K562 (cell line): Measurements from ENCODE around the gene UCP3.

ENCODE experiments used
- SMARCA5 ChIP-seq: fragments of 450-650 bp; IDR thresholded peaks from 2 replicates; pipeline ENCODE4 v1.6.1; 2016
- ZFP30 ChIP-seq: fragments of 250-450 bp; sonication (Bioruptor Pico); IDR thresholded peaks from 2 replicates; pipeline ENCODE4 v1.8.0; 2022; ENCODE audit warnings: moderate library complexity, mild to moderate bottlenecking, inconsistent platforms, borderline replicate concordance
- ZNF12 ChIP-seq: sonication (generic); formaldehyde crosslinking; IDR thresholded peaks from 2 replicates; pipeline ENCODE4 v1.4.0; 2020; ENCODE audit warnings: mild to moderate bottlenecking, missing genetic modification reagents
- TF ChIP-seq, protein P1 (sequence below): sonication (generic); formaldehyde crosslinking; IDR thresholded peaks from 2 replicates; pipeline ENCODE4 v1.8.0; 2022; ENCODE audit warnings: mild to moderate bottlenecking, missing genetic modification reagents
- TF ChIP-seq, protein P2 (sequence below), 3 experiments: IDR thresholded peaks in 2 of 3; conservative IDR thresholded peaks in 1 of 3; 2 replicates each; pipeline ENCODE4 v1.5.1; 2011 to 2012; ENCODE audit warnings: low read length in 3 of 3, mild to moderate bottlenecking in 3 of 3, control low read depth in 2 of 3, improper control_type of control experiment in 1 of 3, inconsistent platforms in 1 of 3, low read depth in 1 of 3, mixed read lengths in 1 of 3, moderate library complexity in 1 of 3; ENCODE audit not compliant: insufficient read depth in 2 of 3
- TF ChIP-seq, protein P3 (sequence below), 2 experiments: IDR thresholded peaks; 2 replicates each; pipeline ENCODE4 v1.6.1; 2011; ENCODE audit warnings: borderline replicate concordance in 1 of 2, control low read depth in 1 of 2, low read depth in 1 of 2, low read length in 1 of 2, mild to moderate bottlenecking in 1 of 2, mixed read lengths in 1 of 2, moderate library complexity in 1 of 2; ENCODE audit not compliant: insufficient read depth in 1 of 2, insufficient read length in 1 of 2, poor library complexity in 1 of 2, severe bottlenecking in 1 of 2; ENCODE audit errors: extremely low read depth in 1 of 2
- TF ChIP-seq, protein P4 (sequence below): fragments of 450-650 bp; formaldehyde crosslinking; IDR thresholded peaks from 2 replicates; pipeline ENCODE4 v1.4.0; 2020; ENCODE audit warnings: mild to moderate bottlenecking, moderate library complexity

GRCh38 chr11:74005721-74006517, 3.0 kb downstream of the UCP3 start:
- TF ChIP-seq, protein P1, sequence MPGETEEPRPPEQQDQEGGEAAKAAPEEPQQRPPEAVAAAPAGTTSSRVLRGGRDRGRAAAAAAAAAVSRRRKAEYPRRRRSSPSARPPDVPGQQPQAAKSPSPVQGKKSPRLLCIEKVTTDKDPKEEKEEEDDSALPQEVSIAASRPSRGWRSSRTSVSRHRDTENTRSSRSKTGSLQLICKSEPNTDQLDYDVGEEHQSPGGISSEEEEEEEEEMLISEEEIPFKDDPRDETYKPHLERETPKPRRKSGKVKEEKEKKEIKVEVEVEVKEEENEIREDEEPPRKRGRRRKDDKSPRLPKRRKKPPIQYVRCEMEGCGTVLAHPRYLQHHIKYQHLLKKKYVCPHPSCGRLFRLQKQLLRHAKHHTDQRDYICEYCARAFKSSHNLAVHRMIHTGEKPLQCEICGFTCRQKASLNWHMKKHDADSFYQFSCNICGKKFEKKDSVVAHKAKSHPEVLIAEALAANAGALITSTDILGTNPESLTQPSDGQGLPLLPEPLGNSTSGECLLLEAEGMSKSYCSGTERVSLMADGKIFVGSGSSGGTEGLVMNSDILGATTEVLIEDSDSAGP (CRISPR knock-in tag), result no peak
- TF ChIP-seq, protein P2, sequence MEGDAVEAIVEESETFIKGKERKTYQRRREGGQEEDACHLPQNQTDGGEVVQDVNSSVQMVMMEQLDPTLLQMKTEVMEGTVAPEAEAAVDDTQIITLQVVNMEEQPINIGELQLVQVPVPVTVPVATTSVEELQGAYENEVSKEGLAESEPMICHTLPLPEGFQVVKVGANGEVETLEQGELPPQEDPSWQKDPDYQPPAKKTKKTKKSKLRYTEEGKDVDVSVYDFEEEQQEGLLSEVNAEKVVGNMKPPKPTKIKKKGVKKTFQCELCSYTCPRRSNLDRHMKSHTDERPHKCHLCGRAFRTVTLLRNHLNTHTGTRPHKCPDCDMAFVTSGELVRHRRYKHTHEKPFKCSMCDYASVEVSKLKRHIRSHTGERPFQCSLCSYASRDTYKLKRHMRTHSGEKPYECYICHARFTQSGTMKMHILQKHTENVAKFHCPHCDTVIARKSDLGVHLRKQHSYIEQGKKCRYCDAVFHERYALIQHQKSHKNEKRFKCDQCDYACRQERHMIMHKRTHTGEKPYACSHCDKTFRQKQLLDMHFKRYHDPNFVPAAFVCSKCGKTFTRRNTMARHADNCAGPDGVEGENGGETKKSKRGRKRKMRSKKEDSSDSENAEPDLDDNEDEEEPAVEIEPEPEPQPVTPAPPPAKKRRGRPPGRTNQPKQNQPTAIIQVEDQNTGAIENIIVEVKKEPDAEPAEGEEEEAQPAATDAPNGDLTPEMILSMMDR (IDR thresholded peaks at IDR 0.05 in 2 of 3, conservative IDR thresholded peaks at IDR 0.05 in 1 of 3; ENCODE audit: insufficient read depth in 2 of 3, low read depth in 1 of 3, low read length in 3 of 3), result no peak
- TF ChIP-seq, protein P3, sequence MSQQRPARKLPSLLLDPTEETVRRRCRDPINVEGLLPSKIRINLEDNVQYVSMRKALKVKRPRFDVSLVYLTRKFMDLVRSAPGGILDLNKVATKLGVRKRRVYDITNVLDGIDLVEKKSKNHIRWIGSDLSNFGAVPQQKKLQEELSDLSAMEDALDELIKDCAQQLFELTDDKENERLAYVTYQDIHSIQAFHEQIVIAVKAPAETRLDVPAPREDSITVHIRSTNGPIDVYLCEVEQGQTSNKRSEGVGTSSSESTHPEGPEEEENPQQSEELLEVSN (IDR thresholded peaks at IDR 0.05; ENCODE audit: borderline replicate concordance in 1 of 2, extremely low read depth in 1 of 2, insufficient read depth in 1 of 2, insufficient read length in 1 of 2, low read depth in 1 of 2, low read length in 1 of 2, poor library complexity in 1 of 2, severe bottlenecking in 1 of 2), result no peak
- TF ChIP-seq ZFP30 (CRISPR knock-in tag) (no peak), ZNF12 (CRISPR knock-in tag) (no peak), SMARCA5 (no peak)
- TF ChIP-seq, protein P4, sequence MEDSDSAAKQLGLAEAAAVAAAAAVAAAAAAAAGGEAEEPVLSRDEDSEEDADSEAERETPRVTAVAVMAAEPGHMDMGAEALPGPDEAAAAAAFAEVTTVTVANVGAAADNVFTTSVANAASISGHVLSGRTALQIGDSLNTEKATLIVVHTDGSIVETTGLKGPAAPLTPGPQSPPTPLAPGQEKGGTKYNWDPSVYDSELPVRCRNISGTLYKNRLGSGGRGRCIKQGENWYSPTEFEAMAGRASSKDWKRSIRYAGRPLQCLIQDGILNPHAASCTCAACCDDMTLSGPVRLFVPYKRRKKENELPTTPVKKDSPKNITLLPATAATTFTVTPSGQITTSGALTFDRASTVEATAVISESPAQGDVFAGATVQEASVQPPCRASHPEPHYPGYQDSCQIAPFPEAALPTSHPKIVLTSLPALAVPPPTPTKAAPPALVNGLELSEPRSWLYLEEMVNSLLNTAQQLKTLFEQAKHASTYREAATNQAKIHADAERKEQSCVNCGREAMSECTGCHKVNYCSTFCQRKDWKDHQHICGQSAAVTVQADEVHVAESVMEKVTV (CRISPR knock-in tag), result no peak
